Chondrocyte (in vitro differentiated cells): ENCODE results near the gene NFASC. TPM values are rescaled to one million over a fixed set of nuclear protein-coding genes. Genes with fewer than 3 reads are reported as not detected.

ENCODE experiments used
- DNase-seq: peaks from one replicate; pipeline ENCODE4 v3.0.0; 2021; ENCODE audit warnings: mixed read lengths, low spot score
- H3K27ac Mint-ChIP-seq: one replicate; pipeline ENCODE4 v1.8.0; 2021; ENCODE audit warnings: mild to moderate bottlenecking, moderate library complexity, mixed read lengths; ENCODE audit not compliant: unreplicated experiment
- H3K27me3 Mint-ChIP-seq: 2 replicates; pipeline ENCODE4 v1.8.0; 2021; ENCODE audit warnings: low read depth, mixed read lengths
- H3K36me3 Mint-ChIP-seq: 2 replicates; pipeline ENCODE4 v1.8.0; 2021; ENCODE audit warnings: low read depth, mixed read lengths
- H3K4me1 Mint-ChIP-seq: 2 replicates; pipeline ENCODE4 v1.8.0; 2021; ENCODE audit warnings: low read depth, mild to moderate bottlenecking, mixed read lengths
- H3K4me3 Mint-ChIP-seq: one replicate; pipeline ENCODE4 v1.8.0; 2021; ENCODE audit warnings: mild to moderate bottlenecking, moderate library complexity, mixed read lengths; ENCODE audit not compliant: unreplicated experiment
- H3K9me3 Mint-ChIP-seq: 2 replicates; pipeline ENCODE4 v1.8.0; 2021; ENCODE audit warnings: low read depth, mixed read lengths
- total RNA-seq: library from RNA; stranded (reverse); gene quantifications from 3 replicates; pipeline ENCODE4 v1.2.1, GENCODE V29; 2021
- TF ChIP-seq, protein P1 (sequence below): fragments of 200-600 bp; sonication (generic); IDR thresholded peaks from 2 replicates; pipeline ENCODE4 v1.5.0; 2021; ENCODE audit warnings: antibody characterized with exemption, mild to moderate bottlenecking, moderate library complexity

Gene NFASC
- total RNA-seq, 1 donor from 2014 or later: 0.20 TPM

DNA sequence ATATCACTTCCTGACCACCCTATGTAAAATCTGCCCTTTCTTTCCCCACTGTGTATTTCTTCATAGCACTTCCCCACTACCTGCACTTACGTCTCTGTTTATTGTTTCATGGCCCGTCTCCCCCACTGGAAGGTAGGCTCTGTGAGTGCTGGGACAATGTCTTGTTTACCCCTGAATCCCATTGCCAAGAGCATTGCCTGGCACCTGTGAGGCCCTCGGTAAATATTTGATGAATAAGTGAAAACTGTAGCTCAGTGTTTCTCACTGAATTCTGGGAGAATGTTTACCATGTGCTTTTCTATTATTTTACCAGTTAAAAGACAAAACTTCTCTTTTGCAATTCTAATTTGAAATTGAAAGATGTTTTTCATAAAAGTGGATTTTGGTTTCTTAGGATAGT is 11.8 kb downstream of the NFASC start:
- Mint-ChIP-seq H3K27ac (no peak overlapping the region), H3K4me1 (peaks cover 4% of the 10 kb centered on the region), H3K27me3 (peaks cover 26% of the 10 kb centered on the region), H3K36me3 (no peaks in the 10 kb centered on the region), H3K4me3 (no peak overlapping the region), H3K9me3 (no peaks in the 10 kb centered on the region)
- no peak for DNase-seq
- TF ChIP-seq, protein P1, sequence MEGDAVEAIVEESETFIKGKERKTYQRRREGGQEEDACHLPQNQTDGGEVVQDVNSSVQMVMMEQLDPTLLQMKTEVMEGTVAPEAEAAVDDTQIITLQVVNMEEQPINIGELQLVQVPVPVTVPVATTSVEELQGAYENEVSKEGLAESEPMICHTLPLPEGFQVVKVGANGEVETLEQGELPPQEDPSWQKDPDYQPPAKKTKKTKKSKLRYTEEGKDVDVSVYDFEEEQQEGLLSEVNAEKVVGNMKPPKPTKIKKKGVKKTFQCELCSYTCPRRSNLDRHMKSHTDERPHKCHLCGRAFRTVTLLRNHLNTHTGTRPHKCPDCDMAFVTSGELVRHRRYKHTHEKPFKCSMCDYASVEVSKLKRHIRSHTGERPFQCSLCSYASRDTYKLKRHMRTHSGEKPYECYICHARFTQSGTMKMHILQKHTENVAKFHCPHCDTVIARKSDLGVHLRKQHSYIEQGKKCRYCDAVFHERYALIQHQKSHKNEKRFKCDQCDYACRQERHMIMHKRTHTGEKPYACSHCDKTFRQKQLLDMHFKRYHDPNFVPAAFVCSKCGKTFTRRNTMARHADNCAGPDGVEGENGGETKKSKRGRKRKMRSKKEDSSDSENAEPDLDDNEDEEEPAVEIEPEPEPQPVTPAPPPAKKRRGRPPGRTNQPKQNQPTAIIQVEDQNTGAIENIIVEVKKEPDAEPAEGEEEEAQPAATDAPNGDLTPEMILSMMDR: no peak

DNA sequence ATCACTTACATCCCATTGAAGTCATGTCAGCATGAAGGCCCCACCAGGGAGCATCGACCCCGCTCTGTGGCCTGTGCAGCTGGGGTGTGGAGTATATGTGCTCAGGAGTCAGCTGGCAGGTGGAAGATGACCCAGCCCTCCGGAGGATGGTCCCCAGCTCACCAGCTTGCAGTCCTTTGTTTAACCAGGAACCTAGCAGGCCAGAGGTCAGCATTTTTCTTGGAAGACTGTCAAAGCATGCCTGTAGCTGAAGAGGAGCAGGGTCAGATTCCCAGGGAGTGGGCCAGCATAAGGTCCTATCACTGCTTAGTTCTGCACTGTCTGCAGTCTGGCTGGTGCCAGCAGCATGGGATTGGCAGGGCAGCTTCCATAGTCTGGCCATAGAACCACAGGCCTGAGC is 12.7 kb downstream of the NFASC start:
- TF ChIP-seq, protein P1: no peak
- DNase-seq: no peak
- Mint-ChIP-seq H3K27me3 (peaks cover 26% of the 10 kb centered on the region), H3K4me1 (peaks cover 7% of the 10 kb centered on the region), H3K27ac (no peak overlapping the region), H3K36me3 (peaks cover 2% of the 10 kb centered on the region), H3K9me3 (no peaks in the 10 kb centered on the region), H3K4me3 (no peak overlapping the region)

DNA sequence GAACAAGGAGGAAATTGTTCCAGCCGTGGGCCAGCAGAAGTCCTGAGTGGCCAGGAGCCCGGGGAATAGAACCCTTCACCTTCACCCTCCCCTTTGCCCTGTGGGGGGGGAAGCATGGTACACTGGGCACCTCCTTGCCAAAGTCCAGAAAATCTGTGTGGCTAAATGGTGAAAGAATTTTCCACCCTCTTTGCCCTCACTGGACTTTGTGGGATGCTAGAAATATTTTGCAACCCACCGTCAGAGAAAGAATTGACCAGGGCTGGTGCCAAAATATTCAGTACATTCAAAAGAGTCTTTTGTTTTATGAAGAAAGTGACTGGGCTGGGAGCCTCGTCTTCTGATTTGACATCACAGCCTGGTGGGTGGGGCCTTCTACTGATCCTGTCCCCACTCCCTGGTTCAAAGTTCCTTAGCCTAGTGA is 14.6 kb downstream of the NFASC start:
- Mint-ChIP-seq H3K27ac (no peak overlapping the region), H3K4me3 (no peak overlapping the region), H3K36me3 (peaks cover 2% of the 10 kb centered on the region), H3K9me3 (no peaks in the 10 kb centered on the region), H3K4me1 (peaks cover 3% of the 10 kb centered on the region), H3K27me3 (peaks cover 28% of the 10 kb centered on the region)
- no peak for DNase-seq
- TF ChIP-seq, protein P1: no peak

- Mint-ChIP-seq H3K9me3 (no peaks in the 10 kb centered on the region), H3K27me3 (peaks cover 27% of the 10 kb centered on the region), H3K36me3 (peaks cover 2% of the 10 kb centered on the region), H3K4me1 (peaks cover 3% of the 10 kb centered on the region), H3K4me3 (no peak overlapping the region), H3K27ac (no peak overlapping the region)
- no peak for DNase-seq
- TF ChIP-seq, protein P1: no peak
Observed at GRCh38 chr1:204885790-204886189, 15.1 kb downstream of the NFASC start.

- Mint-ChIP-seq H3K27me3 (peaks cover 29% of the 10 kb centered on the region), H3K9me3 (no peaks in the 10 kb centered on the region), H3K4me3 (no peak overlapping the region), H3K27ac (no peak overlapping the region), H3K36me3 (peaks cover 2% of the 10 kb centered on the region), H3K4me1 (peaks cover 3% of the 10 kb centered on the region)
- DNase-seq: no peak
- TF ChIP-seq, protein P1: no peak
Observed at GRCh38 chr1:204887846-204888245, 17.2 kb downstream of the NFASC start.
